HG03558 (cell line): ENCODE results near the gene CAMK1D.
"Not testable (repeated sequence)": the region's sequence is repeated elsewhere in the genome, so short reads cannot be mapped to it uniquely, and the experiment has no call there.

ENCODE experiments used
- ATAC-seq: cut with Tn5 transposase; IDR thresholded peaks from one replicate; pipeline ENCODE4 v1.9.1; 2021; ENCODE audit warnings: moderate number of reproducible peaks; ENCODE audit not compliant: unreplicated experiment; ENCODE audit errors: extremely low read depth

Gene CAMK1D

DNA sequence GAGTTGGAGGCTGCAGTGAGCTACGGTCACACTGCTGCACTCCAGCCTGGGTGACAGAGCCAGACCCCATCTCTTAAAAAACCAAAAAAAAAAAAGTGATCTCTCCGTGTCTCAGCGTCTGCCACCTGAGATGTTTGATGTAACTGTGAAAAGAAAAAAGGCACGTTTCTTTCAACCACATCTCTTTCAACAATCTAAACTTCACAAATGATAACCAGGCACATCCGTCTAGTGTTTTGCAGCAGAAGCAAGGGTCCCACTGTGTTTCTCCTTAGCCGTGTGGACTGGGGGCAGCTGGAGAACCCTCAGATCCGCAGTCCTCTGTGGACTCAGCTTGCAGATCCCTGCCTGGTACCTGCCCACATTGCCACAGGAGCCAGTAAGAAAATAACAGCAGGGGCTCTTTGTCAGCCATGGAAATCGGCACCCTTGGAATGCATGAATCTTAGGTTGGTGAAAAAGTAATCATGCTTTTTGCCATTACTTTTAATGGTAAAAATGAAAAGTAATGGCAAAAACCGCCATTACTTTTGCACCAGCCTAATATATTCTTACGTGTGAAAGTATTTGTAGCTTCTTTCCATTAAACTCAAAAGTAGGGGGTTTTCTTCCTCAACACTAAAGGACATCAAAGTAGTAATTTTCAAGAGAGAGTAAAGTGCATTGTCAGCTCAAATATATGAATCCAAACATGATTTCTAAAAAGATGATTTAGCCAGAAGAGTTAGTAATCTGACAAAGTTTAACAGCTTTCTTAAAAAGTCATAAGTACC lies 375.6 kb downstream of the CAMK1D start:
- ATAC-seq: no peak

- ATAC-seq: not testable (repeated sequence)
Observed at GRCh38 chr10:12725580-12725888, 376.2 kb downstream of the CAMK1D start.

GRCh38 chr10:12726971-12727831 lies 377.9 kb downstream of the CAMK1D start:
- ATAC-seq: no peak

DNA sequence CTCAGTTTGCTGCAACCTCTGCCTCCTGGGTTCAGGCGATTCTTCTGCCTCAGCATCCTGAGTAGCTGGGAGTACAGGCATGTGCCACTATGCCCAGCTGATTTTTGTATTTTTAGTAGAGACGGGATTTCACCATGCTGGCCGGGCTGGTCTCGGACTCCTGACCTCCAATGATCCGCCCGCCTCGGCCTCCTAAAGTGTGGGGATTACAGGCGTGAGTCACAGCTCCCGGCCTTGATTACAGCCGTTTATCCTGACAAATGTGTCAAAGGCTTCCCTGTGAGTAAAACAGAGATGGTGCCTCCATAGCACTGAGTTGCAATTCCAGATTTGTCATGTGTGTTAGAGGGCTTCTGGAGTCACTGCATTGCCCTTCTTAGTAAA lies 378.5 kb downstream of the CAMK1D start:
- no peak for ATAC-seq

- ATAC-seq: no peak
Observed at GRCh38 chr10:12728494-12728893, 379.1 kb downstream of the CAMK1D start.

DNA sequence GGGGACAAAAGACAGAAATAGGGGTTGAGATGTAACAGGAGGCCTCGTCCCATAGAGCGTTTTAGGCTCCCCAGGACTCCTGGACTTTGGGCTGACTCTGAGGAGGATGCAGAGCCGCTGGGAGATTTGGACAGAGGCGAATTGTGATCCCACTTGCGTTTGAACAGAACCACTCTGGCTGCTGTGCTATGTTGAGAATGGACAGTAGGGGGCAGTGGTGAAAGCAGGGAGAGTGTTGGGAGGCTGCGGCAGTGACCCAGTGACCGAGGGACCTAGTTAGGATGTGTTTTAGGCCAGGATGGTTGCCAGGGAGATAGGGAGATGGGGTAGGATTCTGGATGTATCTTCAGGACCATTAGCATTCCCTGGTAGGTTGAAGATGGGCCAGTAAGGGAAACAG lies 380.5 kb downstream of the CAMK1D start:
- ATAC-seq: no peak

GRCh38 chr10:12730809-12731519 lies 381.6 kb downstream of the CAMK1D start:
- no peak for ATAC-seq

DNA sequence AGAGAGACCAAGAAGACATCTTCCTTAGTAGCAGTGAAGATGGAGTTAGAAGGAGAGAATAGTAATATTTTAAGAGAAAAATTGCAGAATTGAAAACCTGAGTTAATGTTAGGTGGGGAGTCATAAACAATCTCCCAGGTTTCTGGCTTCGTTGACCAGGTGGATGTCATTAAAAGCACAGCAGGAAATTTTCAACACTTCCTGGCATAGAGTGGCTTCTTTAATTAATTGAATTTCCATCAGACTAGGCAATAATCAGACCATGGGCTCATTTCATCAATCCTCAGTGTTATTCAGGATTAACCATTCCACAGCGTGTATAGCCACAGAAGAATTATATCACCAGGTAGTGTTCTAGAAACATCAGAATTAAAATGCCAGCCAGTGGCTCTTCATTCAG lies 383.9 kb downstream of the CAMK1D start:
- ATAC-seq: no peak

GRCh38 chr10:12735843-12736462 lies 386.6 kb downstream of the CAMK1D start:
- ATAC-seq: no peak

DNA sequence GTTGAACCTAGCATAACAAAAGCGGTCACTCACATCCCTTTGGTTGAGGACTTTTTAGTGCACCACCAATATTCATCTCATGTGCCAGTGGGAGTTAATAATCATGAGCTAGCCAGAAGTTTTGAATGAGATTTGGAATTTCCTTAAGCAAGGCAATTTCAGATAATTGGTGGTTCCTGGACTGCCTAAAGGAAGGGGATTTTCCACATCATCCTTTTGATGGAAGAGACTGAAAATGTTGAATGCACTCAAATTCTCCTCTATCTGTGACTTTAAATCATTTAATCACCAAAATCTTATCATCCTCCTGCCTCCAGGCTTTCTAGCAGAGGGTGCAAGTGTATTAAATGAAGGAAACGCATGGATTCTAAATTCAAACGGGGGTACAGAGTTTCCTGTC lies 391.5 kb downstream of the CAMK1D start:
- ATAC-seq: no peak

- ATAC-seq: no peak
Observed at GRCh38 chr10:12741360-12741804, 392.0 kb downstream of the CAMK1D start.

DNA sequence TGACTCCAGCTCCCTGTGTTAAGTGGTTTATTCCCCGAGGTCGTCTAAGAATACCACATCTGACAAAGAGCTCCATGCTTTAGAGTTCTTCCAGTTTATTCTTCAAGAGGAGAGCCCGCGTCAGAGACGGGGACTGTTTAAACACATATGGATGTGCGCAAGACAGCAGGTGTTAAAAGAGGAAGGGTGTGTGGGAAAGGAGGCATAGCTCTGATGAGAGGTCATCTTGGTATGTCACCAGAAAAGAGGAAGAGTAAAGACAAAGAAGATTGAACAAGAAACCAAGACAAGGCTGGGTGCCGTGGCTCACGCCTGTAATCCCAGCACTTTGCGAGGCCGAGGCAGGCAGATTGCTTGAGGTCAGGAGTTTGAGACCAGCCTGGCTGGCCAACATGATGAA lies 393.4 kb downstream of the CAMK1D start:
- ATAC-seq: no peak

DNA sequence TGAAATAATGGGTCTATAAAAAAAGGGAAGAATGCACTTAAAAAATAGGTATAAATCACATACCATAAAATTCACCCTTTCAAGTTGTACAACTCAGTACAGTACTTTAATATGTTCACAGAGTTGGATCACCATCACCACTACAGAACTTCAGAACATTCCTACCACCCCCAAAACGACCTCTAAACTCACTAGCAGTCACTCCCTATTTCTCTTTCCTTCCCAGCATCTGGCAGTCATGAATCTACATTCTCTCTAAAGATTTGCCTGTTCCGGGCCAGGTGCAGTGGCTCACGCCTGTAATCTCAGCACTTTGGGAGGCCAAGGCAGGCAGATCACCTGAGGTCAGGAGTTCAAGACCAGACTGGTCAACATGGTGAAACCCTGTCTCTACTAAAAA lies 394.1 kb downstream of the CAMK1D start:
- ATAC-seq: not testable (repeated sequence)

DNA sequence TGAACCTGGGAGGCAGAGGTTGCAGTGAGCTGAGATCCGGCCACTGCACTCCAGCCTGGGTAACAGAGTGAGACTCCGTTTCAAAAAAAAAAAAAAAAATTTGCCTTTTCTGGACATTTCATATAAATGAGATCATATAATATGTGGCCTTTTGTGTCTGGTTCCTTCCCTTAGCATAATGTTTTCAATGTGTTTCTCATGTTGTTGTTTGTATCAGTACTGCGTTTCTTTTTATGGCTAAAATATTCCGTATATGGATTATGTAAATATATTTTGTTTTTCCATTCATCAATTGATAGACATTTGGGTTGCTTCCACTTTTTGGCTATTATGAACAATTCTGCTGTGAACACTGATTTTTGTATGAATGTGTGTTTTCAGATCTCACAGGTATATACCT lies 394.6 kb downstream of the CAMK1D start:
- no peak for ATAC-seq

DNA sequence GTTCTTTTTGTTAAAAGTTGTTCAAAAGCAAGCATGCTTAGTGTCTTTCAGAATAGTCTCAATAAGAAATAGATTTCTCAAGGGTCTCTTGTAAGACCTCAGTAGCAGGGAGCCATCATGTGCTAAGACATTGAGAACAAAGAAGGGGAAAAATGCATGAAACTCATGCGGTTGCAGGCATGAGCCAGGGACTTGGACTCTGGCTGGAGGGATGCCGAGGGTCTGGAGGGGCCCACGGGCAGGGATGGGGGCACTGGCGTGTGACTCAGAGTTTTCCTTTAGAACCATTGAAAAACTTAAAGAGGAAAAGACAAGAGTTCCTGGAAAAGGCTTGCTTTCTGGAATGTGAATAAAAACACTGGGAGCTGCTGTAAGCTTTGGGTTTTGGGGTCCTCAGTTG lies 398.8 kb downstream of the CAMK1D start:
- no peak for ATAC-seq

GRCh38 chr10:12749760-12750478 lies 400.6 kb downstream of the CAMK1D start:
- ATAC-seq: no peak

DNA sequence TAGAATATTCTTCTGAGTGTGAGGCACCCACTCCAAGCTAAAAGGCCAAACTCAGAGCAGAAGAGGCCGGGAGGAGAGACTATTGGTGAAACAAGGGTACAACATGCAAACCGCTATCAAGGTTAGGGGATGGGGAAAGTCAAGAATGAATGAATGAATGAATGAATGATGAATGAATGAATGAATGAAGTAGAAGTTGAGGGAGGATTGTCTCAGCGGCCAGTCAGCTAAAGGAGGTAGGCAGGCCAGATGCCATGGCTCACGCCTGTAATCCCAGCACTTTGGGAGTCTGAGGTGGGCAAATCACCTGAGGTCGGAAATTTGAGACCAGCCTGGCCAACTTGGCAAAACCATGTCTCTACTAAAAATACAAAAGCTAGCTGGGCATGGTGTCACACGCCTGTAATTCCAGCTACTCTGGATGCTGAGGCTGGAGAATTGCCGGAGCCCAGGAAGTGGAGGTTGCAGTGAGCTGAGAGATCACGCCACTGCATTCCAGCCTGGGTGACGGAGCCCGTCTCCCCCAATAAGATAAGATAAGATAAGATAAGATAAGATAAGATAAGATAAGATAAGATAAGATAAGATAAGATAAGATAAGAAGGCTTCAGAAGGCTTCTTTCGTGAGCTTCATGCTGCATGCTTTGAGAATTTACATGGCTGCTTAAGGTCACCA lies 401.3 kb downstream of the CAMK1D start:
- ATAC-seq: no peak

DNA sequence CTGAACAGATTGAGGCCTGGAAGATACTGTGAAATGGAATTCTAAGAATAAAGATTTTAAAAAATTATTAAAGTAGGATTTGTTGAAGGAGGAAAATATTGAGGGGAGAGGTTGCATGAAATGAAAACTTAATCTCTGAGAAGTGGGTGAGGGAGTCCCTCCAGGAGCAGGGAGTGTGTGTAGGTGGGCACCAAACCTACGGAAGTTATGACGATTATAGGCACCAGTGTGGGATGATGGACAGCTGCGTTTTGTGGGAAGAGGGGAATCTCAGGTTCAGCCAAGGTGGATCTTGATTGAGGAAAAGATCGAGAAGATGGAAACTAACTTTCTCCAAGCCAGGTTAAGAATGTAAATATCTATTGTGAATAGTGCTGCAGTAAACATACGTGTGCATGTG lies 405.7 kb downstream of the CAMK1D start:
- ATAC-seq: no peak

- no peak for ATAC-seq
Observed at GRCh38 chr10:12757351-12757750, 408.0 kb downstream of the CAMK1D start.
